Muscle layer of colon (tissue), 2 donors: ENCODE data around the gene PODN.

Source experiments
- H3K27ac ChIP-seq: one replicate; pipeline ENCODE4 v1.7.0; 2013; ENCODE audit warnings: low read depth, mild to moderate bottlenecking, low read length, moderate library complexity
- H3K27me3 ChIP-seq, 2 donors: one replicate each; pipeline ENCODE4 v1.7.0; 2013; ENCODE audit warnings: low read length in 2 of 2, mild to moderate bottlenecking in 2 of 2; ENCODE audit not compliant: insufficient read depth in 2 of 2, control insufficient read depth in 1 of 2
- H3K36me3 ChIP-seq: one replicate; pipeline ENCODE4 v1.7.0; 2013; ENCODE audit warnings: mild to moderate bottlenecking, low read length; ENCODE audit not compliant: insufficient read depth
- H3K4me1 ChIP-seq: one replicate; pipeline ENCODE4 v1.7.0; 2013; ENCODE audit warnings: mild to moderate bottlenecking, low read length; ENCODE audit not compliant: insufficient read depth
- H3K4me3 ChIP-seq, 2 donors: one replicate each; pipeline ENCODE4 v1.7.0; 2013; ENCODE audit warnings: low read length in 2 of 2, low read depth in 1 of 2, mild to moderate bottlenecking in 1 of 2, moderate library complexity in 1 of 2
- H3K9ac ChIP-seq: one replicate; pipeline ENCODE4 v1.7.0; 2013; ENCODE audit warnings: low read length
- H3K9me3 ChIP-seq: one replicate; pipeline ENCODE4 v1.7.0; 2013; ENCODE audit warnings: mild to moderate bottlenecking, low read length
- donor health status: abdominal sarcoma.
- donor health status: Adenocarcinoma of cecum.

PODN gene

DNA sequence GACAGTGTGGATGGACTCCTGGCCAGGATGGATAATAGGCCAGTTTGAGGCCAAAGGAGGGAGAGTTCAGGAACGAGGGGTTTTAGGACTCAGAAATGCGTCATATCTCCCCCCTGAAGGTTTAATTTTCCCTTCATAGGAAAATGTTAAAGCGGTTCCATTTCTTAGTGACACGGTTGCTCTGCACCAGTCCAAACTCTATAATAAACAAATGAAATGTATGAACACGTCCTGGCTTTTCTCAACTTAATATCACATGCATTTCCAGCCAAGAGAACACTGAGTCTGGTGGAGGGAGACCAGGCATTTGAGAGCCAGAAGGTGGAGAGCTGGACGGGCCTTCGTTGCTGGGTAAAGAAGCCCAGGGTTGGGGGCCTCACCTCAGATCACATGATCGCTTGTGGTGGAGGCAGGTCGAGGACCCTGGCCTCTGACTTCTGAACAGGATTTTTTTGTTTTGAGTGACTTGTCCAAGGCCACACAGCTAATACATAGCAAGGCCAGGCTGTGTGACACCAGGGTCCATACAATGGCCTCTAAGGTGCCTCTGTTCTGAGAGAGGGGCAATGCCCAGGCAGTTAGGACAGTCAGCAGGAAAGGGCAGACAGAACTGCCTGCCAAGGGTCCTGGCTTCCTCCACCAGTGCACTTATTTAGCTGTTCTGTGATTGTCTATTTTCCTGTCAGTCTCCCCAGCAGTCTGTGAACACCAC is 69.0 kb downstream of the PODN start:
- no peaks in the 10 kb centered on the region for H3K27me3 ChIP-seq
- H3K4me1 ChIP-seq: peaks cover 78% of the 10 kb centered on the region
- no peaks in the 10 kb centered on the region for H3K9me3 ChIP-seq
- H3K36me3 ChIP-seq: no peaks in the 10 kb centered on the region
- H3K27ac ChIP-seq: peak overlapping the region; percentile 94
- peak overlapping the region; percentile 42 for H3K9ac ChIP-seq
- no peak overlapping the region for H3K4me3 ChIP-seq

DNA sequence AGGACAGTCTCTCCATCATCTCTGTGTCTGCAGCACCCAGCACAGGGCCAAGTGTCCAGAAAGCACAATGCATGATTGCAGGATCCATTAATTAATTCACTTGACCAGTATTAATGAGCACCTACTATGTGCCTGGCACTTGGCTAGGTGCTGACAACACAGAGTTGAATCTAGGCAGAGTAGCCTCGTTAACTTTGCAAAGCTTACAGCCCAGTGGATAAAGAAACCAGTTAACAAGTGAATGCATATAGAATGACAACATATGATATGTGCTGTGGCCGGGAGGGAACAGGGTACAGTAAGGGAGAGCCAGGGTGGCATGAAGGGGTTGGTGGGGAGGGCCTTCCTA is 69.6 kb downstream of the PODN start:
- no peak overlapping the region for H3K9ac ChIP-seq
- no peaks in the 10 kb centered on the region for H3K36me3 ChIP-seq
- peaks cover 72% of the 10 kb centered on the region for H3K4me1 ChIP-seq
- H3K9me3 ChIP-seq: no peaks in the 10 kb centered on the region
- no peaks in the 10 kb centered on the region for H3K27me3 ChIP-seq
- H3K27ac ChIP-seq: peak overlapping the region; percentile 71
- no peak overlapping the region for H3K4me3 ChIP-seq

DNA sequence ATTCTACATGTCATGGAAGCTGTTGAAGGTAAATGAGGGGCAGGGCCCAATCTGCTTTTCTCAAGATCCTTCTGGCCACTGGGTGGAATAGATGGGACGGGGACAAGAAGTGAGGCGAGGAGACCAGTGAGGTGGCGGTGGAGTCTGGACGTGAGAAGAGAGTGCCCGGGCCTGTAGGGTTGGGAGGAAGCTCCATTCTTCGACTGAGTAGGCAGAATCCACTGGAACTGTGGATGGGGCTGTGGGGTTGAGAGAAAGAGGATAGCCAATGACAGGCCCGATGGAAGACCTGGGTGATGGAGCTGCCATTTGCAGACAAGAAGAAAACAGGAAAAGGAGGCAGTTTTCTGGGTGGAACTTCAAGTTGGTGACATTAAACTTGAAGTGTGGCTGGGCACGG is 70.2 kb downstream of the PODN start:
- Histone ChIP-seq H3K9ac (no peak overlapping the region), H3K4me1 (peaks cover 69% of the 10 kb centered on the region), H3K27ac (peak overlapping the region; percentile 71), H3K9me3 (no peaks in the 10 kb centered on the region), H3K36me3 (no peaks in the 10 kb centered on the region), H3K4me3 (no peak overlapping the region), H3K27me3 (no peaks in the 10 kb centered on the region)

DNA sequence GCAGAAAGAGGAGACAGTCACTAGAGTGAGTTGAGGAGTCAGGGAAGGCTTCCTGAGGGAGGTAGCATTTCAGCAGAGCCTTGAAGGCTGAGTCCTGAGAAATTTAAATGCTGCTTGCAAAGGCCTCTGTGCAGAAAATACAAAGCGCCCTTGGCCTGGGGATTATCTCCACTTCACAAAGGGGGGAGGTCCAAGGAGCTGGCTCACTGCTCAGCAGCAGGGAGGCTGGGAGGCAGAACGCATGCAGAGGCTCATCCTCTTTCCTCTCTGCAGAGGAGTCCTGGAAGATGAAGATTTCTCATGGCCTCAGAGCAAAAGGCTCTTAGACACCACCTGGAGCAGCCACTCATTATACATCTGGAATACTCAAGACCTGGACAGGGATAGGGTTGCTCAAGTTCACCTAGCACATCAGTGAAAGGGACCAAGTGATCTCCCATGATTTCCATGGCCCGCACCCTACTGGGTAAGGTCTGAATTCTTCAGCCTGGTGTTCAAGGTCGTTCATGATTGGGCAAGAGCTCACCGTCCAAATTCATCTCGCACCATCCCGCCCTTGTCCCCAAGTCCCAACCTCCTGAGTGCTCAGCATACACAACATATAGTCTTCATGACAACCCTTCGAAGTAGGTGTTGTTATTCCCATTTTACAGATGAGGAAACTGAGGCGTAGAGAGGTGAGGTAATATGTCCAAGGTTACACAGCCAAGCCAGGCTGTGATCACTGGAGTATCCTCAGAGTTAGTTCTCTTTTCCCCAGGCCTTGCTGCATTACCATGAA is 71.4 kb downstream of the PODN start:
- no peaks in the 10 kb centered on the region for H3K36me3 ChIP-seq
- no peak overlapping the region for H3K27ac ChIP-seq
- H3K4me1 ChIP-seq: peaks cover 59% of the 10 kb centered on the region
- no peak overlapping the region for H3K9ac ChIP-seq
- H3K4me3 ChIP-seq: no peak overlapping the region
- no peaks in the 10 kb centered on the region for H3K9me3 ChIP-seq
- H3K27me3 ChIP-seq: no peaks in the 10 kb centered on the region

DNA sequence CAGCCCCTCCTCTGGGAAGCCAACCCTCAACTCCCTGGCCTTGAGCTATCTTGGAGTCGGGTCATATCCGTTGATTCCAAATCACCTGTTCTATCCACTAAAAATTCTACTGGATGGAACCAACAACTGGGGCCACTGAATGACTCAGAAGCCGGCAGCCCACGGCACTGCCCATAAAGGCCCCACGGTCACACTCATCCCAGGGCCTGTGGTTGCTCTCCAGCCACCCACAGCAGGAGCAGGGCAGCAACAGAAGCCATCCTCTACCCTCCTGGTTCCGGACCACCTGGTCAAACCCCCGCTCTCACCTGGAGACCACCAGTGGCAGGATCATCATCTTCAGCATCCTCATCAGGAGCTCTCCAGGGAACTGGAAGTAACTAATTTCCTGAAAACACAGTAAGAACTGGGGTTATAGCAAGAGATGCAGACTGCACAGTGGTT is 72.1 kb downstream of the PODN start:
- H3K27ac ChIP-seq: peak overlapping the region; percentile 3
- no peaks in the 10 kb centered on the region for H3K27me3 ChIP-seq
- H3K36me3 ChIP-seq: no peaks in the 10 kb centered on the region
- H3K4me3 ChIP-seq: no peak overlapping the region
- no peaks in the 10 kb centered on the region for H3K9me3 ChIP-seq
- peaks cover 59% of the 10 kb centered on the region for H3K4me1 ChIP-seq
- no peak overlapping the region for H3K9ac ChIP-seq
